Erythroblast (primary cell): ENCODE measurements around the gene VAV1.
"Not testable (repeated sequence)": the region's sequence is repeated elsewhere in the genome, so short reads cannot be mapped to it uniquely, and the experiment has no call there.

Source experiments
- DNase-seq, 2 experiments: peaks; one replicate each; lab custom pipeline; 2025; lab: John Stamatoyannopoulos, UW
- GATA1 ChIP-seq: IDR thresholded peaks from 2 replicates; pipeline ENCODE4 v1.6.1; 2011; ENCODE audit warnings: low read depth, mild to moderate bottlenecking, control low read depth, low read length, moderate library complexity
- POLR2A ChIP-seq: IDR thresholded peaks from 2 replicates; pipeline ENCODE4 v1.6.1; 2011; ENCODE audit warnings: mild to moderate bottlenecking, low read length

Gene VAV1

DNA sequence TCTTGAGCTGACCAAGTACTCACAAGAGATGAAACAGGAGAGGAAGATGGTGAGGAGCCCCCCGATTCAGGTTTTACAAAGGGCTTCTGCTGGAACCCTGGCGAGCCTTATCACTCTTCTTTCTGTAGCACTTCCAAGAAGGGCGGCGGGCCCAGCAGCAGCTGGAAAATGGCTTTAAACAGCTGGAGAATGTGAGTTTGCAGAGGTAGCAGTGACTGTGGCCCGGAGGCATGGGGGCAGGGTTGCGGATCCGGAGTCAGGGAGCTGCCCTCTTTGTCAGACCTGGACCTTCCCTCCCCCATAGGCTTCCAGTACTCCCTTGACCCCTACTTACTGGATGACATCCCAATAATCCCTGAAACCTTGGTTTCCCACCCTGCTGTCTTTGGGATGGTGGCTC is 29.4 kb upstream of the VAV1 start:
- TF ChIP-seq GATA1: no peak
- no peak for TF ChIP-seq POLR2A
- DNase-seq: no peak

GRCh38 chr19:6743714-6744380 is 28.7 kb upstream of the VAV1 start:
- DNase-seq: no peak
- TF ChIP-seq GATA1 (no peak), POLR2A (no peak)

GRCh38 chr19:6744381-6745301 is 27.9 kb upstream of the VAV1 start:
- no peak for DNase-seq
- no peak for TF ChIP-seq POLR2A
- TF ChIP-seq GATA1: no peak

GRCh38 chr19:6745965-6746364 is 26.5 kb upstream of the VAV1 start:
- TF ChIP-seq GATA1 (no peak), POLR2A (no peak)
- no peak for DNase-seq

DNA sequence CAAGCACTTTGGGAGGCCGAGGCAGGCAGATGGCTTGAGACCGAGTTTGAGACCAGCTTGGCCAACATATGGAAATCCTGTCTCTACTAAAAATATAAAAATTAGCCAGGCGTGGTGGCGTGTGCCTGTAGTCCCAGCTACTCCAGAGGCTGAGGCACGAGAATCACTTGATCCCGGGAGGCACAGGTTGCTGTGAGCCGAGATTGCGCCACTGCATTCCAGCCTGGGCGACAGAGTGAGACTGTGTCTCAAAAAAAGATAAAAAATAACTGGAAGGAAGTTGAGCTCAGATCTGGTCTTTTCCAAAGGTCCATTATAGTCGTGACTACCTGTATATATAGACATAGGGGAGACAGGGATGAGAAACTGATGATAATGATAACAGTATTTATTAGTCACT is 24.0 kb upstream of the VAV1 start:
- not testable (repeated sequence) for DNase-seq

DNA sequence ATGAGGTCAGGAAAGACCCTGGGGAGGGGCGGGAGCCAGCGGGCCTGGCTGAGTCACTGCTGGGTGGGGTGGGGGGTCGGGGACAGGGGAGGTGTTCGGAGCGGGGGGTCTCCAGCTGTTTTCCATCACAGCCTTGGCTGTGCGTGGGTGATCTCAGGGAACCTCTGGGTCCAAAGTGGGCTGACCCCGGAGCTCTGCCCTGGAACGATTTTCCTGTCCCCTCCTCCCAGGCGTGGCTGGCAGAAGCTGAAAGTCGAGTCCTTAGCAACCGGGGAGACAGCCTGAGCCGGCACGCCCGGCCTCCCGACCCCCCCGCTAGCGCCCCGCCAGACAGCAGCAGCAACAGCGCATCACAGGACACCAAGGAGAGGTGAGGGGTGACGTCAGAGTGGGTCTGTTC is 22.4 kb upstream of the VAV1 start:
- TF ChIP-seq POLR2A: no peak
- no peak for TF ChIP-seq GATA1
- no peak for DNase-seq

DNA sequence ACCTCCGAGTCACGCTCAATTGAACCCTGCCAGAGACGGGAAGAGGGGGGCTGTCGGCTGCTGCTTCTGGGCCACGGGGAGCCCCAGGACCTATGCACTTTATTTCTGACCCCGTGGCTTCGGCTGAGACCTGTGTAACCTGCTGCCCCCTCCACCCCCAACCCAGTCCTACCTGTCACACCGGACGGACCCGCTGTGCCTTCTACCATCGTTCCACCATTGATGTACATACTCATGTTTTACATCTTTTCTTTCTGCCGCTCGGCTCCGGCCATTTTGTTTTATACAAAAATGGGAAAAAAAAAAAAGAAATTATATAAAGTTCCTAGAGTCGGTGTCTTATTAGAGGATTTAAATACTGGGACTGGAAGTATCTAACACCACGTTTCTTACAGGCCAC is 21.3 kb upstream of the VAV1 start:
- TF ChIP-seq POLR2A (no peak), GATA1 (no peak)
- DNase-seq: no peak

DNA sequence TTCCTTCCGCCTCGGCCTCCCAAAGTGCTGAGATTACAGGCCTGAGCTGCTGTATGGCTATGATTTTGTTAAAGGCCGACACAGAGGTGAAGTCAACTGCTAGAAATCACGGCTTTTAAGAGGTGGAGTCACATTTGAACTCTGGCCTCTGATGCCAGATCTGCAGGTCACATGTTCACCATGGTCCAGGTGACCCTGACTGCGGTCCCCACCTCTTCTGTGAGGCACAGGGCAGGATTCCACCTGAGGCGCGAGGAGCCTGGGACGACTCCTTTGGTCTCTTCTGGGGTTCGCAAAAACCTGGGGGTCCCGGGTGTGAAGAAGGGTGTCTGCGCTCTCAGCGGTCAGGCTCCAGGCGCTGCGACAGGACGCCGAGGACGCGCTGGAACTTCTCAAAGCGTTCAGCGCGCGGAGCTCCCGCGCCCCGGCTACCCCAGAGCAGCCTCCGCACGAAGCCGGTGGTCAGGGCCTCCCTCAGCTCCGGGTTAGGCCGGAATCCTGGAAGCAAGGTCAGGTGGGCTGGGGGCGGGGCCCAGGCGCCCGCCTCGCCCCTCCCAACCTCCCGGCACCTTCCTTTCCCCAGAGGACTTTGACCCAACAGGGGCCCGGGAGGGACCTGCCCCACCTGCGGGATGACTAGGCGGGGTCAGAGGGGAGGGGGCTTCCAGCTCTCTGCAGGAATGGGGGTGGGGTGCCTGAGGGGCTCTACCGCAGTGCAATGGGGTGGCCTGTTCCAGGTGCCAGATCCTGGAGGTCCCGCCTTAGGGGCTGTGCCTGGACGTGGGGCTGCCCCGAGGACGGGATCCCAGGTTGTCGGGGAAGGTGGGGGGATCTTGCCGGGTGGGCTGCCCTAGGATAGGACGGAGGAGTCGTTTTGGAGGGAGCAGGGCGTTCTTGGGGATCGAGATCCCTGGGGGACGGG is 20.0 kb upstream of the VAV1 start:
- no peak for TF ChIP-seq POLR2A
- no peak for TF ChIP-seq GATA1
- DNase-seq: no peak

DNA sequence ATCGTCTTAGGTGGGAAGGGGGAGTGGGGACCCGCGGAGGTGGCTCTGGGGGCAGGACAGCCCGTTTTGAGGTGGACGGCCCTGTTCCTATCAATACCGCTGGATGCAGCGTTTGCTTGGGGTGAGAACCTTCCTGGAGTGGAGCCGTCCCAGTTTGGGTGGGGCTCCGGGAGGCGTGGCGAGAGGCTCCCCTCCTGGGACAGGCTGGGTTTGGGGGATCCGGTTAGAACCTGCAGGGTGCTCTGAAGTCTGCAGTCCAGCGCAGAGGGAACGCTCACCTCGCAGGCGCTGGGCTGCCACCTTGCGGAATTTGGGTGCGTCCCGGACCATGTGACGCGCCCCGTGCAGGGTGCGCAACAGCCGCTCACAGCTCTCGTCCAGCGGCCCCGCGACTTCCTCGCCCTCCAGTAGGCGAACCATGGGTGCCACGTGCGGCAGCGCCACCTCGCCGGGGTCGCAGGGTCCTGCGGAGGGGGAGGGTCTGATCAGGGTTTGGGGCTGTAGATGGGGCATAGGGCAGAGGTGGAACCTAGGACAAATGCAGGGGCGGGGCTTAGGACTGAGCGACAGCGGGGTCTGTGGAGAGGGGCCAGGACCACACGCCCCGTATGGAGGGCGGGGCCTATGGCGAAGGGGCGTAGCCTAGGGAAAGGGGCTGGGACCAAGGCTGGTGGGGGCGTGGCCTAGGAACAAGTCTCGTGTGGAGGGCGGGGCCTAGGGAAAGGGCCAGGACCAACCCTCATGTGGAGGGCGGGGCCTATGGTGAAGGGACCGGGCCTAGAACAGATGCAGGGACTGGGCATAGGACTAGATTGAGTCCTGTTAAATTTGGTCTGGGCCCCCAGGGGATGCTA is 19.1 kb upstream of the VAV1 start:
- DNase-seq: peak; percentile 92 to 93
- TF ChIP-seq POLR2A (peak; percentile 32), GATA1 (no peak)

DNA sequence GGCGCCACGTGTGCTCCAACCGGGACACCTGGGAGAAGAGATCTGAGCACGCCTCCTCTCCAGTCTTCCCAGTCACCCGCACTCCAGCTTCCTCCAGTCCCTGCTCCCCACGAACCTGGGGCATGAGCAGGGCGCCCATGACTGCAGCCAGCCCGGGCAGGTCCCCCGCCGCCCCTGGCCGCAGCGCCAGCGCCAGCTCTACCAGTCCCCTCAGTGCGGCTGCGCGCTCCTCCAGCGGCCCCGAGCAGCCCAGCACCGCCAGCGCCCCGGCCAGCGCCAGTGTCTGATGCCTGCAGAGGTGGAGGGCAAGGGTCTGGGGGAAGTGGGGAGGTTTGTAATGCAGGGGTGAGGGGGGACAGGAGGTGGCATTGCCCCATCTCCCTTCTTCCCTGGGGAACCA is 18.4 kb upstream of the VAV1 start:
- TF ChIP-seq POLR2A: no peak
- no peak for TF ChIP-seq GATA1
- no peak for DNase-seq

GRCh38 chr19:6754653-6755463 is 17.6 kb upstream of the VAV1 start:
- TF ChIP-seq POLR2A (no peak), GATA1 (no peak)

GRCh38 chr19:6760606-6761005 is 11.9 kb upstream of the VAV1 start:
- TF ChIP-seq GATA1: no peak
- TF ChIP-seq POLR2A: no peak
- DNase-seq: no peak

More at GRCh38 chr19:6754653-6755463, 17.6 kb upstream of the VAV1 start:
- no peak for DNase-seq
